KBM-7 (cell line): Measurements from ENCODE around the gene BCAS1.
A peak's percentile ranks its signal among the peaks of the same experiment; 100 is the strongest.

Experiments used
- DNase-seq: peaks from one replicate; pipeline ENCODE4 v3.0.0-alpha.2; 2015
- in situ Hi-C: fragments of 300-500 bp; cut with MboI; formaldehyde crosslinking; loops from 2 replicates; pipeline ENCODE4 v1.14.3; 2020; ENCODE audit warnings: low sequenced_read_pairs, low pct_unique_long_range_greater_than_20kb, mixed read lengths

The BCAS1 gene

DNA sequence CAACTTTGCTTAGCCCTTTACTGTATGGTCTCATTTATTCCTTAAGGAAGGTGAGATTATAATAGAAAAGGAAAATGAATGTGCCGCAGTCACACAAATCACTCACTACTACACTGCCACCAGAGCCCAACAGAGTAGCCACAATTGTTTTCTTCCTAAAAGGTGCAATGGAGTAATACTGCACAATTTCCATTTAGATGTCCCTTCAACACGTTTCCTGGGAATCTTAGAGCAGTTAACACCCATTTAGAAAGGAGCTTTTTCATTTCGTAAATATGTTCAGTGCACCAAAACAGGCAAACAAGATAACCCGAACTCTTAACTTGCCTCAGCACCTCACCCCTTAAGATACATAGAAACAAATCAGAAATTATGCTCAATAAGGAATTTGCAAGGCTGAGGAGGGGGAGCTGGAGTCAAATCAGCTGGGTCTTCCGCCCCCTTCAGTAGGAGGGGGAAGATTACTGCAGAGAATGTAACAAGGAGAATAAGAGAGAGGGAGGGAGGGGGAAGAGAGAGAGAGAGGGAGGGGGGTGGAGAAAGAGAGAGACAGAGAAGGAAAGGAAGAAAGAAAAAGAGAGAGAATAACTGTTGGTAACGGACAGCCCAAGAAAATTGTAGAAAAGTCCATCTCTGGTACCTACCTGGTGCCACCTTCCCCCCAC is 155.5 kb downstream of the BCAS1 start:
- in situ Hi-C loops = no loop called here

GRCh38 chr20:53914091-53914780 is 156.2 kb downstream of the BCAS1 start:
- in situ Hi-C loops = no loop called here
- peak; percentile 79 for DNase-seq

More for the DNA sequence above, 155.5 kb downstream of the BCAS1 start:
- peak; percentile 26 for DNase-seq

GRCh38 chr20:53911301-53911700 is 159.1 kb downstream of the BCAS1 start:
- no peak for DNase-seq
- in situ Hi-C loops = no loop called here

DNA sequence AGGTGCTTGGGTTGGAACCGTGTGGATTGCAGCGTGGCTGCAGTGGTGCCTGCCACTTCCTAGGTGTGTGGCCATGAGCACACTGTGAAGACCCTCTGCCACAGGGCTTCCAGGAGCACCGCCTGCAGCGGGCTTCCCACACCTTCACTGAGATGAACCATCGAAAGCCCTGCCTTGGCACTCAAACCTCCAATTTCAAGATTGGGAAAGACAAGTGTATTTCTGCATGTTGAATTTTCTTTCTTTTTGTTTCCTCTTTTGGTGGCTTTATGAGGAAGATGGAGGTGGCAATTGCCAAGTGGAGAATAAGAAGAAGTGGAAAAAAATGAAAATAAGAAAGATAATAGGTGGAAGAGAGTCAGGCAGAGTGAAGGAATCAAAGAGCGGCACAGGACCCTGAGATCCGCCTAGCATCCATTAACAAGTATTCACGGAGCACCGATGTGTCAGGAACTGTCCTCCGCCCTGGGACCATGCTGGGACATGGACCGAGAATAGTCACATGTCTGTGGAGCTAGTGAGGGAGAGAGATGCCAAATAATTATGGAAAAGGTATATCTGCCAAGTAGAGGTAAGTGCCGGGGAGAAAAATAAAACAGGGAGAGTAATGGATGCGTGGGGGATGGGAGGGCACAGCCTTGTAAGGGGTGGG is 159.9 kb downstream of the BCAS1 start:
- no peak for DNase-seq
- in situ Hi-C loops = no loop called here

- in situ Hi-C loops = no loop called here
Observed at GRCh38 chr20:53907968-53908751, 162.2 kb downstream of the BCAS1 start.

GRCh38 chr20:53905820-53906191 is 164.6 kb downstream of the BCAS1 start:
- in situ Hi-C loops = no loop called here
- no peak for DNase-seq

More at GRCh38 chr20:53907968-53908751, 162.2 kb downstream of the BCAS1 start:
- no peak for DNase-seq

DNA sequence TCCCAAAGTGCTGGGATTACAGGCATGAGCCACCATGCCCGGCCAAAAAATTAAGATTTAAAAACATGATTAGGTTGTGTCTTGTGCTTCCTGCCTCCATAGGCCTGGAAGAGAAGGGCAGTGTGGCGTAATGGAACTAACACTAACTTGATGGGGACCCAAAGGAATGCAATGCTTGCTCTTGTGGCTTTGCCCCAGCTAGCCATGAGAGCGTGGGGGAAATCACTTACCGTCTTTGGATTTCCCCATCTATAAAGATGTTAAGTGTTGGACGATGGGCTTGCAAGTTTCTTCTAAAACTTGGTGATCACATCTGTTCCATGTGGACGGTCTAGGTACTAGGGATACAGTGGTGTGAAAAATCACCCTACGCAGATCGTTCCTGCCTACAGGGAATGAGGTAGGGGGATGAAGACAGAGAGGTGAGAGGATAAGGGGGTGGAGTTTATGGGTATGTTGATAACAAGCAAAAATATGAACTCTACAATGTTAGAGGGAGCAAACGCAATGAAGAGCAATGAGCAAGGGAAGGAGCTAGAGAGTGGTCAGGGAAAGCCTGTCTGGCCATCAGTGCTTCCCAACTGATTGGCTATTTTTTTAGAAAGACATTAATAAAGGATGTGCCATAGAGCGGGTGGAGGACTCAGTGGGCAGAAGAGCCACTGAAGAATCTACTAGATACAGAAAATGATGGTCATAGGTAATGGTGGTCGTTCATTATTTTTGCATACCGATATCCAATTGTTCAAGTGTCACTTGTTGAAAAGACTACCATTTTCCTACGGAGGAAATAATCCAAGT is 165.2 kb downstream of the BCAS1 start:
- in situ Hi-C loops = no loop called here
- DNase-seq = no peak

DNA sequence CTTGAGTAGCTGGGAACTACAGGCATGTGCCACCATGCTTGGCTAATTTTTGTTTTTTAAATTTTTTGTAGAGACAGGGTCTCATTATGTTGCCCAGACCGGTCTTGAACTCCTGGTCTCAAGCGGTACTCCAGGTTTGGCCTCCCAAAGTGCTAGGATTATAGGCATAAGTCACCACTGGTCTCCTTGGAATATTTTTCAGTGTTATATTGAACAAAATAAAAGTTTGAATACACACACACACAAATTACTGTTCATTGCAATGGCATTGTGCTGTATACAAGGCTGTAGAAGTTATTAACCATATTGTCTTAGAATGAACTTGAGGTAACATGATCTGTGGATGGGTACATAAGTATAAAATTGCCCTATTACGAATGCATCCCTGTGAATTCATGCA is 166.1 kb downstream of the BCAS1 start:
- DNase-seq = no peak
- in situ Hi-C loops = no loop called here

- in situ Hi-C loops = no loop called here
- DNase-seq = no peak
Observed at GRCh38 chr20:53903652-53903987, 166.8 kb downstream of the BCAS1 start.

DNA sequence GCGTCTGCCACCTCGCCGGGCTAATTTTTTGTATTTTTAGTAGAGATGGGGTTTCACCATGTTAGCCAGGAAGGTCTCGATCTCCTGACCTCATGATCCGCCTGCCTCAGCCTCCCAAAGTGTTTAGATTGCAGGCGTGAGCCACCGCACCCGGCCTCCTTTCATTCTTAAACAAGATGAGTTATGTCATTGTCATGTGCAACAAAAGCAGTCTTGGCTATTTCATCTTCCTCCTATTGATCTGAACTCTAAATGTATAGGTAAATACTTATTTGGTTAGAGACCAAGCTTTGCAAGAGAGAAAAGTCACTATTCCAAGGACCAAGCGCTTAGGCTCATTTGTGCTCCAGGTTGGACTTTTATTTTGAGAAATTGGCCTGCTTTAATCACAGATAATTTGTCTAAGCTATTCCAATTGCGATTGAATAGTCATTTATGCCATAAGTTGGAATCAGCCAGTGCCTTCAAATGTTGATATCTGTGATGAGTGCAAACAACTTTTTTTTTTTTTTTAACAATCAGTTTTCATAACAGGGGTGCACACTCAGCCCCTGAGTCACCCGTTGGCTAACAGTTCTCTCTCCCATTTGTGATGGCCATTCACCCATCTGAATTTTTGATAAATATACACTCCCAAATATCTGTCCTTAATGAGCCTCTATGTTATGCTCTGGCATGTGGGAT is 167.3 kb downstream of the BCAS1 start:
- in situ Hi-C loops = no loop called here
- DNase-seq = no peak

DNA sequence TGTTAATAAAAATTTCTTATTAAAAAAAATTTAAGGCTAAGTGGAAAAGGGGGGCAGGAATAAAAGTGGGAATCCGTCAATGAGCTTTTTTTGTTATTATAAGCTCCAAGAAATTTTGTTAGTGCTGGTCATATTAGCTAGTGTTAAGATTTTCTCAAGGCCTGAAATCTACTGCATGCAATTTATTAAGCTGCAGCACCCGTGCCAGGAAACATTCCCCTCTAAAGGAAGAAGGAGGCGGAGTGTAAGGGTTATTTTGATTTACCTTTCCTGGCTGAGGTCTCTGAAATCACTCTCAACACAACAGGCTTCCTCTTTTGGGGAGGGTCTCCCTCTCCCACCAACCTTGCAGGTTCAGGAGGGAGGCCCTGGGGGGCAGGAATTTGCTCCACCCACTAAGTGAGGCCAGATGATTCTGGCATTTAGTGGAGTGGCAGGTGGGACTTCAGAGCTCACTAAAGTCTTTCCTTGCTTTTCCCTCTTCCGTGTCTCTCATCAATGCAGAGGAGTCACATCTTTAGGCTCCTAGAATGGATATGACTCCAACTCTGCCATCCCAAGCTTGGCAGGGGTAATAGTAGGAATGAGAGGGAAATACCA is 168.8 kb downstream of the BCAS1 start:
- in situ Hi-C loops = no loop called here
- DNase-seq = no peak

- DNase-seq = no peak
- in situ Hi-C loops = no loop called here
Observed at GRCh38 chr20:53901064-53901463, 169.3 kb downstream of the BCAS1 start.

DNA sequence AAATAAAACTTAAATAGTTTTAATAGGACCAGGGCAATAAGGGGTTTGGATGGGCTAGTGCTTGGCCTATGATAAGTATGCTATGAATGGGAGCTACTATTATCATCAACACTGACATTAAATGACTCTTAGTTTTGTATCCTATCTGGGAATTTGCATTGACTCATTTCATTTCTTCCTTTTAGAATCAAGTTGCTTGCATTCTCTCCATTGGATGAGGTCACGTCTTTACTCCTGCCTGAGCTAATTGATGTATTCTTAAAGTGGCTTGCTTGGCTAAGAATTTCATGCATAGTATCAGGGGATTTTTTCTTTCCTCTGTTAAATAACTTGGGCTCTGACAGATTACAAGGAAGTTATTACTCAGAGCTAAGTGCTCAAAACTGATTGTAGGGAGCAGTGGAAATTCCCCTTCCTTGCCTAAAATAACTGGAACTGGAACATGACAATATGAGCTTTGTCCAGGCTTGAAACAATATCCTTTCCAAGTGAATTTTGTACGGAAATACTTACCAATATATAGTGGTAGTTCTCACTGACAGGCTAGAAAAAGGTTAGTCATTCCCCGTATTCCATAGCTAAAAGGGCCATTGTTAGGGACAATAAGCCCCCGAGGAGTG is 169.9 kb downstream of the BCAS1 start:
- DNase-seq = no peak
- in situ Hi-C loops = no loop called here

DNA sequence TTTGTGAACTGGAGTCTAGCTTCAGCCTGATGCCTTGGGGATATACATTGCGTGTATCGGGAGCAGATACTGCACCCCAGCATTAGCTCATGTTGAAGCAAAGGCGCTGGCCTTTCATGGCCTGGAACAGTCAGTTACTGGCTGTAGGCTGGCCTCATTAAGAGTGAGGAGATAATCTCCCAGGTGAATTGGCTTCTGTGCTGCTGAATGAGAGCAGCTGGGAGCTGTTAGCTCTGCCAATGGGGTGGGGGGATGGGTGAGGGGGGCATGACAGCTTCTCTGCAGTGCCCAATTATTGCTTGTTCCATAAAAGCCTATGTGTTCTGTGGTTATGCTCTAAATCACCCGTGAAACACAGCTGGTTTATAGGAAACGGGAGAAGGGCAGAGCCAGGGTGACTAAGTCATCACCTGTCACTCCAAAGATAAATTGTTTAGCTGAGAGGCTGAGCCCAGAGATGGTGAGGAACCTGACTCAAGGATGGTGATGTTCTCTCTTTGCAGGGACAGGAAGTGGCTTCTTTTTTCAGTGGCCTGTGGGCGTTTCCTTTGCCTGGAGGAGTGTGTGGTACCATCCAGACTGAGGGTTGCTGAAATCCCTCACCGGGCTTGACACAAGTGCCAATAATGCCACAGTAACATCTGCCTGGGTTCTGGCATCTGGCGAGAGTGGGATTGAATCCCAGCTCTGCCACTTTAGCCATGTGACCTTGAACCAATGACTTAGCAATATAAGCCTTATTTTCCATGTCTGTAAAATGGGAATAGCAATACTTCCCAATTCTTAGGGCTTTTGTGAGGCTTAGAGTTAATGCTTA is 170.8 kb downstream of the BCAS1 start:
- peak; percentile 93 for DNase-seq

DNA sequence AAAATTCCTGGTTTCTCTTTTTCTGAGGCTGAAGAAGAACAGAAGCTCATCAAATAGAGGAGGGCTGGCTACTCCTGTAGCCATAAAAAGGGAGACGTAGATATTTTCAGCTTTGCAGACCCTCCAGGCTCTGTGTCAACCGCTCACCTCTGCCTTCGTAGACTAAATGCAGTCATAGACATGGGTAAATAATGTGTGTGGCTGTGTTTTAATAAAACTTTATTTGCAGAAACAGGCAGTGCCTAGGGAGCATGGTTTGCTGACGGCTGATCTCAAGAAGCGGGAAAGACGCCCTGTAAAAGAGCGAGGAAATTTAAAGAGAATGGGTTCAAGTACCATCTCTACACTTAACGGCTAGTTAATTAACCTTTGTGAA is 171.8 kb downstream of the BCAS1 start:
- DNase-seq = no peak
- in situ Hi-C loops = no loop called here

More for the DNA sequence above, 170.8 kb downstream of the BCAS1 start:
- in situ Hi-C loops = no loop called here

GRCh38 chr20:53897884-53898555 is 172.4 kb downstream of the BCAS1 start:
- in situ Hi-C loops = no loop called here

More at GRCh38 chr20:53897884-53898555, 172.4 kb downstream of the BCAS1 start:
- DNase-seq = no peak
